COLO668 (cell line): ENCODE results near the gene MED14.

ENCODE experiments used
- DNase-seq: peaks from one replicate; lab custom pipeline; 2025; ENCODE audit not compliant: unreplicated experiment; lab: John Stamatoyannopoulos, UW

The MED14 gene

DNA sequence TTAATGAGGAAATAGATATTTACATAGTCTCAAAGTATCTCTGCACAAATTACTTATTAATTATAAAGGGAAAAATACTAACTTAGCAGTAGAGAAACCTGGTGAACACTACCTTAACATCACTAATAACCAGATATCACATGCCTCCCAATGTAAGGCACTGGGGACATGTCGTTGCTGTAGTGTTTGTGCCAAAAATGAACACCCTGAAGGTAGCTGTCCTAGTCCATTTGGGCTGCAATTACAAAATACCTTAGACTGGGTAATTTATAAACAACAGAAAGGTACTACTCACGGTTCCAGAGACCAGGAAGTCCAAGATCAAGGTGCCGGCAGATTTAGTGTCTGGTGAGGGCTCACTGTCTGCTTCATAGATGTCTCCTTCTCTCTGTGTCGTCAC is 122.8 kb downstream of the MED14 start:
- DNase-seq: no peak

GRCh38 chrX:40607381-40607780 is 128.0 kb downstream of the MED14 start:
- DNase-seq: no peak

GRCh38 chrX:40603446-40603845 is 131.9 kb downstream of the MED14 start:
- no peak for DNase-seq
